GM18951 (cell line): Measurements from ENCODE around the gene LMF1.

Source experiments
- POLR2A ChIP-seq: IDR thresholded peaks from 4 replicates; pipeline ENCODE4 v1.6.1; 2011; ENCODE audit warnings: mild to moderate bottlenecking; ENCODE audit not compliant: insufficient read length, insufficient read depth; ENCODE audit errors: extremely low read depth
- in situ Hi-C: fragments of 300-500 bp; cut with MboI; formaldehyde crosslinking; loops from one replicate; pipeline ENCODE4 v1.12.0; 2022; ENCODE audit warnings: low sequenced_read_pairs, mixed read lengths, inconsistent platforms; ENCODE audit not compliant: unreplicated experiment

LMF1 gene

GRCh38 chr16:1010251-1010650 lies 39.5 kb upstream of the LMF1 start:
- in situ Hi-C loops: no loop called here
- TF ChIP-seq POLR2A: no peak

GRCh38 chr16:1009358-1010150 lies 38.8 kb upstream of the LMF1 start:
- no peak for TF ChIP-seq POLR2A

GRCh38 chr16:1008085-1008484 lies 37.3 kb upstream of the LMF1 start:
- no peak for TF ChIP-seq POLR2A
- in situ Hi-C loops: no loop called here

More at GRCh38 chr16:1009358-1010150, 38.8 kb upstream of the LMF1 start:
- in situ Hi-C loops: no loop called here

DNA sequence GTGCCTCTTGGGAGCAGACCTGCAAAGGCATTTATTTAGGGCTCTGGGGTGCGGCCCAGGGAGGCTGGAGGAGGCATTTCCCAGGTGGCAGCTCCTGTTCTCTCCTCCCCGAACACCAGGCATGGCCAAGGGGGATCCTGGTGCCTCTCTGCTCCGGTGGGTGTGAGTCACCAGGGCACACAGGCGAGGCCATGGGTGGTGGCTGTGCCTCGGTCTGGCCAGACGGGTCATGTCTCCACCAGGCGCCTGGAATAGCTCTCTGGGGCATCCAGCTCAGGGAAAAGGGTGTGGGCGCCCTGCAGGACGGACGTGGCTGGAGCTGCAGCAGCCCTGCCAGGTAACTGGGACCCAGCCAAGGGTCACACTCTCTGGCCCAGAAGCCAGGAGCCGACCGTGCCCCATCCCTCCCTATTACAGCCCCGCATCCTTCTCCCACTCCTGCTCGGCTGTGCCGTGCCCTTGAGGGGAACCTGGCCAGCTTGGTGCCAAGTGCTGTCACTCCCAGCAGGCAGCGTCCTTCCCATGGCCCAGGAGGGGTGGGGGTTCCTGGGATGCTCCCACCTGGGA lies 36.6 kb upstream of the LMF1 start:
- in situ Hi-C loops: no loop called here

DNA sequence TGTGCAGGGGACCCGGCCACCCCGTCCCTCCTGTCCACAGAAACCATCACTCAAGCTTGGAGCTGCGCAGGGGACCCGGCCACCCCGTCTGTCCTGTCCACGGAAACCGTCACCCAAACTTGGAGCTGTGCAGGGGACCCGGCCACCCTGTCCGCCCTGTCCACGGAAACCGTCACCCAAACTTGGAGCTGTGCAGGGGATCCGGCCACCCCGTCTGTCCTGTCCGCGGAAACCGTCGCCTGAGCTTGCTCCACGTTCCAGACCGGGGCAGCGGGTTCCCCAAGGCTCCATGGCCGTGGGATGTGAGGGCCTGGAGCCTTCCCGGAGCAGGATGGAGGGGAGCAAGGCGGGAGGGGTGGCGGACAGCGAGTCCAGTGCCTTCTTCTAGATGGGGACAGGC lies 36.0 kb upstream of the LMF1 start:
- in situ Hi-C loops: no loop called here
- TF ChIP-seq POLR2A: no peak

More for the DNA sequence above, 36.6 kb upstream of the LMF1 start:
- no peak for TF ChIP-seq POLR2A

DNA sequence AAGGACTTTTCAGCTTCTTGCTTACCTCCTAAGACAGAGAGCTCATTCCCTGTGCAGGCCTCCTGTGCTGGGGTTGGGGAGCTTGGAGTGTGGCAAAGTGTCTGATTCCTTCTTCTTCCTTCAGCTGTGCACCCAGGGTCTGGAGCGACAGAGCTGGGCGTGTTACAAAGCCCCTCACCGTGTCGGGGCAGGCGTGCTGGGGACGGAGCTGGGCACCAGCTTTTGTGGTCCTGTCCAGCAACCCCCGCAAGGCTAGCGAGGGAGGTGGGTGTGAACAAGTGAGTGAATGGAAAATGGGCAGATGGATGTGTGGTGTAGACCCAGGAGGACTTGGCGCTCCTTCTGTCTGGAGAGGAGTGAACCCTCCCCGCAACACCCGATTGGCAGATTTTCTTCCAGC lies 34.5 kb upstream of the LMF1 start:
- no peak for TF ChIP-seq POLR2A
- in situ Hi-C loops: no loop called here

- no peak for TF ChIP-seq POLR2A
- in situ Hi-C loops: no loop called here
Observed at GRCh38 chr16:1003391-1004347, 32.9 kb upstream of the LMF1 start.

DNA sequence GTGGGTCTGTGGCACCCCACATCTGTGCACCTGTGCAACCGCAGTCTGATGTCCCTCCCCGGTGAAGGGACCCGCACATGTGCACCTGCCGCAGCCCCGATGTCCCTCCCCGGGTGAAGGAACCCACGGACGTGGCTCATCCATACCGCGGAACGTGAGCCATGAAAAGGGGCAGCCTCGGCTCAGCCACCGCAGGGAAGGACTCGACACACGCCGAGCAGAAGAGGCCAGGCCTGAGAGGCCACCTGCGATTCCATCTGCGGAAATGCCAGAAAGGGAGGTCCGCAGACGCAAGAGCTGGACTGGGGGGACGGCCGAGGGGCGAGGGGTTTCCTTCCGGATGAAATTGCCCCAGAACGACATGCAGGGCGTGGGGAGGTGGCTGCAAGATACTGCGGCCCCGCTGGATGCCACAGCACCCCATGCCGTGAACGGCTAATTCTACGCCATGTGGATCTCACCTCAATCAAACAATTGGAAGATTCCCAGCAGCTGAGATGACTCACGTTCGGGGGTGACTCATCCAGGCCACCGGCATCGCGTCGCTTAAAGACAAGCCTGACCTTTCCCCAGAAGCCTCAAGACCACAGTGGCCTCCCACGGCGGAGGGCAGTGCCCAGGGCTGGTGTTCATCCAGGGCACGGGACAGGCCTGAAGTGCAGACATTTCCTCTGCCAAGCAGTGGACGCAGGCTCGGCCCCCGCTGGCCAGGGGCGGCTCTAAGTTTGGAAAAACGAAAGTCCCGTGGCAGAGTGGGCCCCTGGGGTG lies 31.8 kb upstream of the LMF1 start:
- TF ChIP-seq POLR2A: no peak
- in situ Hi-C loops: no loop called here

DNA sequence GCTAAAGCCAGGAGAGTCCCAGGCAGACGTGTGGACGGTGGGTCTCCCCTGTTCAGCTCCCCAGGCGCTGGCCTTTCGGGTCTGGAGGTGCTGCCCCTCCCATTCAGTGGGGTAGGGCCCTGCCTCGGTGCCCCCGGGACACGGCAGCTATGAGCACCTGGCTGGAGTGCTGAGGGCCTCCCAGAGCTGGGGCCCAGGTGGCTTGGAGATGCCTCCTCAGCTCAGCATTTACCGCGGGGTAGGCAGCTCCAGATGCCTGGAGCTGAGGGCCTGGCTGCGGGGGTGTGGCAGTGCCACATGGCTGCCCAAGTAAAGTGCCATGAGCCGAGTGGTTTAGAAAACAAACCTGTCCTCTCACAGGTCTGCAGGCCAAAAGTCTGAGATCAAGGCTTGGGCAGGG lies 30.3 kb upstream of the LMF1 start:
- in situ Hi-C loops: no loop called here
- no peak for TF ChIP-seq POLR2A

DNA sequence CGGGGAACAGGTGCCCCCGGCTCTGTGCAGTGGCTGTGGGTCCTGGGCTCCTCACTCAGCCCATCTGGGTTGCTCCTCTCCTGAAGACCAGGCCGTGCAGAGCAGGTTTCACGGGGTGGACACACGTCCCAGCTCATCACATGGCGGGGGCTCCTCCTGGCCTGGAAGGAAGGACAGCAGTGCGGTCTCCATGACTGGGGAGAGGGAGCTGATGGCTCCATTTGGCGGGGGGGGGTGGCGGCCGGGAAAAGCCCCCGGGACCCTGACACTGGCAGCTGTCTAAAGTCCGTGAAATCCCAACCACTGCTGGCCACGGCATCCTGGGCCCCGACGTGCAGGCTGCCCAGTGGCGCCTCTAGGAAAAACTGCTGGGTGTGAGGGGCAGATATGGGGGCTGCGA lies 29.8 kb upstream of the LMF1 start:
- in situ Hi-C loops: no loop called here
- TF ChIP-seq POLR2A: no peak

GRCh38 chr16:999677-1000076 lies 28.9 kb upstream of the LMF1 start:
- TF ChIP-seq POLR2A: no peak
- in situ Hi-C loops: no loop called here

GRCh38 chr16:998615-999014 lies 27.8 kb upstream of the LMF1 start:
- TF ChIP-seq POLR2A: no peak
- in situ Hi-C loops: no loop called here

DNA sequence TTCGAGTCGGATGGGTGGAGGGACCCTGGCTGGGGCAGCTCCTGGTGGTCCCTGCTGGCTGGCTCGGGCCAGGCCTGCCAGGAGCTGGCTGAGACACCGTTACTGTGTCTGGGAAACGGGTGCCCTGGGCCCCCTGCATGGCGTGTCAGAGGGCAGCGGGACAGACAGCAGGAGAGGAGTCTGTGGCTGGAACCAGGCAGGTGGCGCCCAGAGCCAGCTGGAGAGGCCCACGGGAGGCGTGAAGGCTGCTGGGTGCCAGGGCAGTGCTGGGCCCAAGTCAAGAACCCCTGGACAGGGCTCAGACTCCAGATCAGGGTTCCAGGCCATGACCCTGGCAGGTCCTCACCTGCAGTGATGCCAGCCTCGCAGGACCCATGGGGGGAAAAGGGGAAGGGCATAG lies 27.4 kb upstream of the LMF1 start:
- TF ChIP-seq POLR2A: no peak
- in situ Hi-C loops: no loop called here

GRCh38 chr16:997440-998051 lies 26.8 kb upstream of the LMF1 start:
- in situ Hi-C loops: no loop called here

More at GRCh38 chr16:997440-998051, 26.8 kb upstream of the LMF1 start:
- no peak for TF ChIP-seq POLR2A
